Fibroblast of lung (primary cell): ENCODE data around the gene GSG1L. TPM values are rescaled to one million over a fixed set of nuclear protein-coding genes. Genes with fewer than 3 reads are reported as not detected.

Experiments
- DNase-seq, 2 donors: peaks; one replicate each; pipeline versions ENCODE4 v3.0.0 to v3.0.0-alpha.2; 2010; ENCODE audit warnings: low read depth in 2 of 2
- H2AFZ ChIP-seq: 2 replicates; pipeline ENCODE4 v1.5.1; 2012; ENCODE audit warnings: low read length, control low read depth, inconsistent platforms
- H3K27ac ChIP-seq: 2 replicates; pipeline ENCODE4 v1.5.1; 2011; ENCODE audit warnings: low read length, control low read depth; ENCODE audit not compliant: insufficient read depth
- H3K27me3 ChIP-seq: 2 replicates; pipeline ENCODE4 v1.5.1; 2011; ENCODE audit warnings: mild to moderate bottlenecking, low read length; ENCODE audit not compliant: control insufficient read depth, insufficient read depth
- H3K36me3 ChIP-seq: 2 replicates; pipeline ENCODE4 v1.5.1; 2011; ENCODE audit warnings: low read length; ENCODE audit not compliant: control insufficient read depth, insufficient read depth
- H3K4me1 ChIP-seq: 2 replicates; pipeline ENCODE4 v1.5.1; 2011; ENCODE audit warnings: low read length; ENCODE audit not compliant: control insufficient read depth, insufficient read depth; ENCODE audit errors: extremely low read depth
- H3K4me2 ChIP-seq: 2 replicates; pipeline ENCODE4 v1.5.1; 2011; ENCODE audit warnings: low read length, control low read depth; ENCODE audit not compliant: insufficient read depth; ENCODE audit errors: extremely low read depth
- H3K4me3 ChIP-seq, 4 experiments: fragments of 200-600 bp in 1 of 4; sonication (generic) in 1 of 4; replicated peaks in 1 of 4; 2 replicates each; pipeline ENCODE4 v1.5.1; 2011 to 2016; ENCODE audit warnings: low read length in 4 of 4, low read depth in 3 of 4, mild to moderate bottlenecking in 3 of 4, control low read depth in 2 of 4, inconsistent platforms in 1 of 4, mixed read lengths in 1 of 4; ENCODE audit not compliant: insufficient read depth in 1 of 4; ENCODE audit errors: control extremely low read depth in 1 of 4
- H3K79me2 ChIP-seq: 2 replicates; pipeline ENCODE4 v1.5.1; 2012; ENCODE audit warnings: mild to moderate bottlenecking, low read length, inconsistent platforms; ENCODE audit not compliant: control insufficient read depth, insufficient read depth
- H3K9ac ChIP-seq: 2 replicates; pipeline ENCODE4 v1.5.1; 2011; ENCODE audit warnings: mild to moderate bottlenecking, low read length, control low read depth; ENCODE audit not compliant: insufficient read depth
- H3K9me3 ChIP-seq: 2 replicates; pipeline ENCODE4 v1.5.1; 2012; ENCODE audit warnings: low read depth, low read length; ENCODE audit not compliant: control insufficient read depth, insufficient read depth
- H4K20me1 ChIP-seq: 2 replicates; pipeline ENCODE4 v1.5.1; 2011; ENCODE audit warnings: low read length; ENCODE audit not compliant: control insufficient read depth, insufficient read depth; ENCODE audit errors: extremely low read depth
- CTCF ChIP-seq, 2 donors: IDR thresholded peaks in 1 of 2; conservative IDR thresholded peaks in 1 of 2; 1 replicate in 1 of 2; 2 replicates in 1 of 2; pipeline ENCODE4 v1.5.1; 2011 to 2012; ENCODE audit warnings: low read length in 2 of 2, control low read depth in 1 of 2, inconsistent platforms in 1 of 2, low read depth in 1 of 2, mild to moderate bottlenecking in 1 of 2
- EZH2 ChIP-seq: IDR thresholded peaks from 2 replicates; pipeline ENCODE4 v1.5.1; 2012; ENCODE audit warnings: low read length, control low read depth, mild to moderate bottlenecking; ENCODE audit errors: missing control alignments
- polyA plus RNA-seq, 2 donors: library from polyadenylated mRNA; depleted of rRNA in 1 of 2; stranded (reverse) in 1 of 2; unstranded in 1 of 2; fragments of >200 nt; gene quantifications; 2 replicates each; pipeline ENCODE4 v1.2.1, GENCODE V29; 2011 to 2012; ENCODE audit warnings: missing spikeins in 1 of 2
- total RNA-seq: library from RNA; depleted of rRNA; stranded (reverse); fragments of >200 nt; gene quantifications from 2 replicates; pipeline ENCODE4 v1.2.1, GENCODE V29; 2014

GSG1L gene
- total and polyA plus RNA-seq, 2 donors (not counting 1 experiment from before 2014, with no cell fraction given): not detected

DNA sequence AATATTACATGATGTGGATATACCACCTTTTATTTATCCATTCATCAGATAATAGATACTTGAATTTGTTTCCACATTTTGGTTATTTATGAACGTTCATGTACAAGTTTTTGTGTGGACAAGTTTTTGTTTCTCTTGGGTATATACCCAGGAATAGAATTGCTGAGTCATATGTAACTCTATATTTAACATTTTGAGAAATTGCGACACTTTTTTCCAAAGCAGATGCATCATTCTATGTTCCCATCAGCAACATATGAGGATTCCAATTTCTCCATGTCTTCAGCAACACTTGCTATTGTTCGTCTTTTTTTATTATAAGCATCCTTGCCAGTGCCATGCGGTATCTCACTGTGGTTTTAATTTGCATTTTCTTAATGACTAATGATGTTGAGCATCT, 93.9 kb downstream of the GSG1L start:
- Histone ChIP-seq H3K4me2 (no peak overlapping the region), H4K20me1 (no peaks in the 10 kb centered on the region), H3K36me3 (no peaks in the 10 kb centered on the region), H3K9ac (no peak overlapping the region), H2AFZ (no peak overlapping the region), H3K4me1 (no peaks in the 10 kb centered on the region), H3K79me2 (no peaks in the 10 kb centered on the region), H3K27ac (no peak overlapping the region), H3K9me3 (no peaks in the 10 kb centered on the region), H3K4me3 (no peak overlapping the region), H3K27me3 (no peaks in the 10 kb centered on the region)
- peak in 1 of 2 donors; percentile 21 for DNase-seq
- TF ChIP-seq EZH2: no peak
- no peak for TF ChIP-seq CTCF (conservative IDR thresholded peaks at IDR 0.05 in 1 of 2, IDR thresholded peaks at IDR 0.05 in 1 of 2; ENCODE audit: low read depth in 1 of 2, low read length in 2 of 2)

DNA sequence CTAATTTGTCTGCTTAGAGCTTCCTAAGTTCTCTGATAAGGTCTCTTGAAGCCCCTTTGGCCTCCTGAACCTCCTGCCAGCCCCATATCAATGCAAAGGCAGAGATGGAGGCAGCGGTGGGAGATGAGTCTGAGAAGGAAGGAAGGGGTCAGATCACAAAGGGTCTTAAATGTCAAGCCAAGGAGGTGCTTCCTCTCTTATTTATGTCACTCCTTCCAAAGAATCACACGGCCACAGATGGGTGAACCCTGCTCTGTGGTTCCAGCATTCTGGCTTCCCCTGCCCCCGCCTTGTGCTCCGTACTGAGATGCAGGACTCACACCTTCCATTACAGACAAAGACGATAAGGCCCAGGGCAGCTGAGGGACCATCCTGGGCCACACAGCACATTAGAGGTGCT, 96.3 kb downstream of the GSG1L start:
- TF ChIP-seq CTCF (conservative IDR thresholded peaks at IDR 0.05 in 1 of 2, IDR thresholded peaks at IDR 0.05 in 1 of 2; ENCODE audit: low read depth in 1 of 2, low read length in 2 of 2): no peak
- TF ChIP-seq EZH2: no peak
- H3K27ac ChIP-seq: no peak overlapping the region
- H3K4me1 ChIP-seq: no peaks in the 10 kb centered on the region
- no peaks in the 10 kb centered on the region for H3K27me3 ChIP-seq
- H2AFZ ChIP-seq: no peak overlapping the region
- H4K20me1 ChIP-seq: no peaks in the 10 kb centered on the region
- no peaks in the 10 kb centered on the region for H3K9me3 ChIP-seq
- H3K36me3 ChIP-seq: no peaks in the 10 kb centered on the region
- no peak overlapping the region for H3K9ac ChIP-seq
- no peaks in the 10 kb centered on the region for H3K79me2 ChIP-seq
- no peak overlapping the region for H3K4me3 ChIP-seq
- no peak for DNase-seq
- no peak overlapping the region for H3K4me2 ChIP-seq

GRCh38 chr16:27966756-27967155, 96.8 kb downstream of the GSG1L start:
- H2AFZ ChIP-seq: no peak overlapping the region
- no peak overlapping the region for H3K27ac ChIP-seq
- no peaks in the 10 kb centered on the region for H3K79me2 ChIP-seq
- H3K4me3 ChIP-seq: no peak overlapping the region
- no peaks in the 10 kb centered on the region for H3K27me3 ChIP-seq
- H3K9ac ChIP-seq: no peak overlapping the region
- H3K9me3 ChIP-seq: no peaks in the 10 kb centered on the region
- H3K4me2 ChIP-seq: no peak overlapping the region
- H3K4me1 ChIP-seq: no peaks in the 10 kb centered on the region
- no peaks in the 10 kb centered on the region for H3K36me3 ChIP-seq
- TF ChIP-seq CTCF (conservative IDR thresholded peaks at IDR 0.05 in 1 of 2, IDR thresholded peaks at IDR 0.05 in 1 of 2; ENCODE audit: low read depth in 1 of 2, low read length in 2 of 2): no peak
- TF ChIP-seq EZH2: no peak
- H4K20me1 ChIP-seq: no peaks in the 10 kb centered on the region
- DNase-seq: no peak
